DMS 273 treated with DMSO at 0.1 percent for 48 hours (cell line): ENCODE measurements around the gene NDUFS1.
"Not testable (repeated sequence)": the region's sequence is repeated elsewhere in the genome, so short reads cannot be mapped to it uniquely, and the experiment has no call there.

Experiments used
- DNase-seq: peaks from one replicate; lab custom pipeline; 2025; lab: John Stamatoyannopoulos, UW

The NDUFS1 gene

DNA sequence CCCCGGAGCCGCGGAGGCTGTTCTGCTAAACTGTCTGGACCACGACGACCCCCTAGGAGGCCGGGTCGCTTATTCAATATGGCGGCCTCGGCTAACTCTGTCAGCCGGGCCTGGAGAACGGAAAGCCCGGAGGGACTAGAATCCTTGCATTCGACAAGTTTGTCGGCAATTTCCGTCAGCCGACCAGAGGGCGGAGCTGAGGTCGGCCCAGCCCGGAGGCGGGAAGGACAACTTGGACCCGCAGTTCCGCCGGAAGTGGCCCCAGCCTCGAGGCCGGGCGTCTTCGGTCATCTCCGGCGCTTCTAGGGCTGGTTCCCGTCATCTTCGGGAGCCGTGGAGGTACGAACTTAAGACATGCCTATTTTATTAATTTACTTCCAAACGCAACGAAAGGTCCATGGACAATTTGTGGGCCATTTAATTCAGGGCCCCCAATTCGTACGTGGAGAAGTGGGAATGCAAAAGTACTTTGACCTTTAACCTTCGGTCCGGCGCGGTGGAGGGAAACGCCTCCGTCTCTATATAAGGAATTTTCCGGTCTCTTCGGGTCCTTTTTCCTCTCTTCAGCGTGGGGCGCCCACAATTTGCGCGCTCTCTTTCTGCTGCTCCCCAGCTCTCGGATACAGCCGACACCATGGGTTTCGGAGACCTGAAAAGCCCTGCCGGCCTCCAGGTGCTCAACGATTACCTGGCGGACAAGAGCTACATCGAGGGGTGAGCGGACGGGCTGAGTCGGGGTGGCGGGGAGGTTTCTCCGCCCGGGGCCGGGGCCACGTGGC, at the start of gene NDUFS1, which contains the start of gene EEF1B2:
Gene NDUFS1, minus strand, starts transcription at position 99 of the 779 bp plus-strand sequence. CDS start 5,766 bp downstream, outside the sequence.
Gene EEF1B2, plus strand, starts transcription at position 550 of the 779 bp plus-strand sequence. Its CDS starts 85 bp downstream, at position 635.
- DNase-seq, result peak; percentile 91

GRCh38 chr2:206208900-206209299, 49.7 kb upstream of the NDUFS1 start:
- no peak for DNase-seq

DNA sequence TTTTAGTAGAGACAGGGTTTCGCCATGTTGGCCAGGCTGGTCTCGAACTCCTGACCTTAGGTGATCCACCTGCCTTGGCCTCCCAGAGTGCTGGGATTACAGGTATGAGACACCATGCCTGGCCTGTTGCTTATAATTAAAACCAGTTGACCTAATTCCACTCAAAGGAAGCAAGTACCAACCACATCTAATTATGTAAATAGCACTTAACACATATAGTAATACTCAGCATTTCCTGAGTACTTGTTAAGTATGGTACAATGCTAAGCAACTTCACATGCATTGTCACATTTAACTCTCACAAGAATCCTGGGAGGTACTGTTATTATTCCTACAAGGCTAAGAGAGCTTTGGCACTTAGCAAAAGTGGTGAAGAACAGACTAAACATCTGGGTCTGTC, 48.1 kb upstream of the NDUFS1 start:
- DNase-seq, result not testable (repeated sequence)

DNA sequence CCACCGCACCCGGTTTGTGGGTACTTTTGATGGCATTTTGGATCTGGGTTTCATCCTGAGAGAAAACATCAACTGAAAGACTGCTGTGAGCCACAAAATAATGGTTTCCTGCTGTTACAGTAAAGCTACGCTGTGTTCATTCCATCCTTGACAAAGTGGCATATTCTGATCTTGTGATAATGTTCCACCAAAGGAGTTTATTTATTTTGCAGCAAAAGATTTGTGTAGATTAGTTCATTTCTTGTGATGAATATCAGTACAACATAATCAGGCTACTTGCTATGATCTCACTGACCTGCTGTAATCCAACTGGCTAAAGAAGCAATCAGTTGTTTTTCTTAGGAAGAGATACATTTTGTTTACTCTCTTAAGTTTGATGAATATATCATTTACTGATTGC, 45.5 kb upstream of the NDUFS1 start:
- DNase-seq, result no peak

- no peak for DNase-seq
These were observed 44.1 kb upstream of the NDUFS1 start for GRCh38 chr2:206203331-206203730.

DNA sequence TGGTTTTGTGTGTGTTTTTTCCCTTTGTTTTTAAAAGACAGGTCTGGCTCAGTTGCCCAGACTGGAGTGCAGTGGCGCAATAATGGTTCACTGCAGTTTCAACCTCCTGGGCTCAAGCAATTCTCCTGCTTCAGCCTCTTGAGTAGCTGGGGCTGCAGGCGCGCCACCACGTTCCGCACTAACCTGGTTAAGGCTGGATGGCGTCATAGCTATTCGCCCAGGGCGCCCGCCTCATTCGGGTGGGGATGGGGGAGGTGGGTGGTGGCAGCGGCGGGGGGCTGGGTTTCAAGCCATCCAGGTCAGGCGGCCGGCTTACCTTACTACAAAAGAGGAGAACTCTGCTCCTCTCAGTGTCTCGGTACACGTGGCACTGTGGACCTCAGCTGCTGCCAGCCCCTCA, 43.2 kb upstream of the NDUFS1 start:
- DNase-seq, result no peak

DNA sequence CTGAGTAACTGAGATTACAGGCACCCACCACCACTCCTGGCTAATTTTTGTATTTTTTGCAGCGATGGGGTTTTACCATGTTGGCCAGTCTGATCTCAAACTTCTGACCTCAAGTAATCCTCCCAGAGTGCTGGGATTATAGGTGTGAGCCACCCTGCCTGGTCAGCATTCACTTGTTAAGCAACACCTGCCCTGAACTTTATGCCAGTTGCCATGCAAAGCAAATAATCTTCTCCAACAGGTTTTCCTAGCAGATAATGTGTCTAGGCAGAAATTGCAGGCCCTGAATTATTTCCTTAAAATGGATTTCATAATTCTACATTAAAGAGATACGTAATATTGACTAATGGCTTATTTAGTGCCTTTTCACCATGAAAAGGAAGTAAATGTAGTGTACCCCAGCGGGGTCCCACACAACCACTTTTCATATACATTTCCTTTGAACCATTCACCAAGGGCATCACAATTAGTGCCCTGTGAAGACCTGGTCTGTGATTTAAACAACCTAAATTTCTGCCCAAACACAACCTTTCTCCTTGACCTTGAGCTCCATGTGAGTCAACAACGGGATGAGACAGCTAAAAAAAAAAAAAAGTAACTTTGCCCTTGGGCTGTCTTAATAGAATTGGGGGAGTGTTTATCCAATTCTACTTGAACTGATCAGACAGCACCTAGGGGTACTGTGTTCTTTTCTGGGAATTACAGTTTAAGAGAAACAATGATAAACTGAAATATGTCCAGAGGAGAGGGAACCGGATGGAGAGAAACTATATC, 42.0 kb upstream of the NDUFS1 start:
- DNase-seq, result no peak

DNA sequence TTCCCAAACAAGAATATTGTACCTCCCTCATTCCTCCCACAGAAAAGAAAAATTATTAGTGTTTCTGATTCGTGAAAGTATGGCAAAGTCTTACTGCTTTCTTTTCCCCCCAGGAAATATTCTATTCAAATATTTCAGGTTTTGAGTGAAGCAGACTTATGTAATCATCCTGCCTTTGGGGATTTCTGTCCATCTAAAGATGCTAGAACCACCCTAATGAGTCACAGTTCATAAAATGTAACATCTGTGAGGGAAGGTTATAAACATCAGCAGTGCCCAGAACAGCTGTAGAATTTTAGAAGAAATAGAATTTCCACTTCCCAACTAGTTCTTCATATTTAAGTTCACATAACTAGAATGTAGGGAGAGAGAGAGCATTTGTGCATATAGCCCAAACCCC, 39.4 kb upstream of the NDUFS1 start:
- DNase-seq, result no peak

- DNase-seq, result no peak
These were observed 34.6 kb upstream of the NDUFS1 start for GRCh38 chr2:206193671-206194357.

DNA sequence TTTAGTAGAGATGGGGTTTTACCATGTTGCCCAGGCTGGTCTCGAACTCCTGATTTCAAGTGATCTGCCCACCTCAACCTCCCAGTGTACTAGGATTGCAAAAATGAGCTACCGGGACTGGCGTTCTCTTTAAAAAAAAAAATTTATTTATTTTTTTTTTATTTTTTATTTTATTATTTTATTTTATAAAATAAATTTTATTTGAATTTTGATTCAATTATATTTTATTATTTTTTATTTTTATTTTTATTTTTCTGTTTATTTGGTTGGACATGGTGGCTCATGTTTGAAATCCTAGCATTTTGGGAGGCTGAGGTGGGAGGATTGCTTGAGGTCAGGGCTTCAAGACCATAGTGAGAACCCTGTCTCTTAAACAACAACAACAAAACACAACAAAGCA, 32.9 kb upstream of the NDUFS1 start:
- DNase-seq, result no peak

GRCh38 chr2:206190689-206191088, 31.4 kb upstream of the NDUFS1 start:
- DNase-seq, result no peak

- DNase-seq, result no peak
These were observed 30.9 kb upstream of the NDUFS1 start for GRCh38 chr2:206190111-206190510.

DNA sequence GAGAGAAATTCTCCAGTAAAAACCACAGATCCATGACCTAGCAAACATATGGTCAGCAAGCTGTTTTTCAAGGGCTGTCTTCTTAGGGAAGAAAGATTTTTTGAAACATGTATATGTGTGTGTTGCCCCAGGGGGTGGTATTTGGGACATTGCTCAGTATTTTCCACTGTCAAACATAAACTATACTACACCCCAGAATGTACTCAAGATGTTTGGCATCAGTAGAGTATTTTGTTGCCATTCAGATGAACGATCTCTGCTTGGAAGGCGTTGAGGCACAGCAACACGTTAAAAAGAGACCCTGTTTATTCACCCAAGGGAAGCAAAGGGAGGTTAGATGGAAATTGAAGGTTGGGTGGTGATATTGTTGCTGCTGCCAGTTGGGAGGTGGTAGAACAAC, 30.4 kb upstream of the NDUFS1 start:
- no peak for DNase-seq

DNA sequence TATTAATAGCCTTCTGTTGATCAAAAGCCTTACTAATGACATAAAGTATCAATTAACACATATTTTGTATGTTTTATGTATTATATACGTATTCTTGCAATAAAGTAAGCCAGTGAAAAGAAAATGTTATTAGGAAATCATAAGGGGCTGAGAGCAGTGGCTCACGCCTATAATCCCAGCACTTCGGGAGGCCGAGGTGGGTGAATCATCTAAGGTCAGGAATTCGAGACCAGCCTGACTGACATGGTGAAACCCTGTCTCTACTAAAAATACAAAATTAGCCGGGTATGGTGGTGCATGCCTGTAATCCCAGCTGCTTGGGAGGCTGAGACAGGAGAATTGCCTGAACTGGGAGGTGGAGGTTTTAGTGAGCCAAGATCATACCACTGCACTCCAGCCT, 22.3 kb upstream of the NDUFS1 start:
- DNase-seq, result not testable (repeated sequence)

DNA sequence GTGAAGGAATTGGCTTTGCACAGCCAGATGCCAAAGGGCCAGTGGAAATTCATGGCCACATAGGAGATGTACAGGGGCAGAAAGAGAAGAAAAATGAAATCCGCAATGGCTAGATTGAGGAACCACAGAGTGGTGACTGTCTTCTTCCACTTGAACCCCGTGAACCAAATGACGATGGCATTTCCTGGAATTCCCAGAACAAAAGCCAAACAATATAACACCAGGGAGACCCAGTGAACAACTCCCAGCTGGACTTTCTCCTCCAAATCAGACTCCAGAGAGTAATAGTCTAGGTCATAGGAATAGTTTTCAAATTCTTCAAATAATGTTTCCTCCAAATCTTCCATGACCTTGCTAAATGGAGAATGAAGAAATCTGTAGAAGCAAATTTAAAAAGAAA, 17.7 kb upstream of the NDUFS1 start:
- DNase-seq, result no peak

- DNase-seq, result no peak
These were observed 16.9 kb upstream of the NDUFS1 start for GRCh38 chr2:206176121-206176520.

DNA sequence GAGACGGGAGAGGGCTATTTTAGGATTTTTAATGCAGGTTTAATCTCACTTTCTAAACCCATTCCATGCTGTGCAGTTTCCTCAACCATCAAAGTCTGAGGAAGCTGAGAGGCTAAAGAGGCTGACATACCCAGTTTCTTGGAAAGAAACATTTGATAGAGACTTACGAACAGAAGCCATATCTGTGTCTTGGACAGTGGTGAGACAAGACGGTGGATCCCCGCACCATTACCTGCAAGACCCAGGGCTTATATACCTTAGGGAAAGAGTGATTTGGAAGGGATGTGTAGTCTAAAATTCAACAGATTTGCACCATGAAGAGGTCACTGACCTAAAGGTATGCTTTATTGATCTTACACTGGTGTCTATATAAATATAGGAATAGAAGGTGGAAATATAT, 13.9 kb upstream of the NDUFS1 start:
- no peak for DNase-seq

DNA sequence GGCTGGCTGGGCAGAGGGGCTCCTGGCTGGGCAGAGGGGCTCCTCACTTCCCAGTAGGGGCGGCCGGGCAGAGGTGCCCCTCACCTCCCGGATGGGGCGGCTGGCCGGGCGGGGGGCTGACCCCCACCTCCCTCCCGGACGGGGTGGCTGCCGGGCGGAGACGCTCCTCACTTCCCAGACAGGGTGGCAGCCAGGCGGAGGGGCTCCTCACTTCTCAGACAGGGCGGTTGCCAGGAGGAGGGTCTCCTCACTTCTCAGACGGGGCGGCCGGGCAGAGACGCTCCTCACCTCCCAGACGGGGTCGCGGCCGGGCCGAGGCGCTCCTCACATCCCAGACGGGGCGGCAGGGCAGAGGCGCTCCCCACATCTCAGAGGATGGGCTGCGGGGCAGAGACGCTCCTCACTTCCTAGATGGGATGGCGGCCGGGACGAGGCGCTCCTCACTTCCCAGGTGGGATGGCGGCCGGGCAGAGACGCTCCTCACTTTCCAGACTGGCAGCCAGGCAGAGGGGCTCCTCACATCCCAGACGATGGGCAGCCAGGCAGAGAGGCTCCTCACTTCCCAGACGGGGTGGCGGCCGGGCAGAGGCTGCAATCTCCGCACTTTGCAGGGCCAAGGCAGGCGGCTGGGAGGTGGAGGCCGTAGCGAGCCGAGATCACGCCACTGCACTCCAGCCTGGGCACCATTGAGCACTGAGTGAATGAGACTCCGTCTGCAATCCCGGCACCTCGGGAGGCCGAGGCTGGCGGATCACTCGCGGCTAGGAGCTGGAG, 12.6 kb upstream of the NDUFS1 start:
- DNase-seq, result not testable (repeated sequence)

DNA sequence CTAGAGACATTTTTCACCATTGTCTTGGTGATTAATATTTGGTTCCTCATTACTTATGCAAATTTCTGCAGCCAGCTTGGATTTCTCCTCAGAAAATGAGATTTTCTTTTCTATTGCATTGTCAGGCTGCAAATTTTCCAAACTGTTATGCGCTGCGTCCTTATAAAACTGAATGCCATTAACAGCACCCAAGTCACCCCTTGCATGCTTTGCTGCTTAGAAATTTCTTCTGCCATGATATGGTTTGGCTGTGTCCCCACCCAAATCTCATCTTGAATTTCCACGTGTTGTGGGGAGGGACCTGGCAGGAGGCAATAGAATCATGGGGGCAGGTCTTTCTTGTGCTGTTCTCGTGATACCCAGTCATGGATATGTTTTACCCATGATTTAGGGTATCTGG, 9.0 kb upstream of the NDUFS1 start:
- not testable (repeated sequence) for DNase-seq

- DNase-seq, result peak; percentile 43
These were observed 5.1 kb upstream of the NDUFS1 start for GRCh38 chr2:206164261-206164862.

- DNase-seq, result no peak
These were observed 4.1 kb upstream of the NDUFS1 start for GRCh38 chr2:206163251-206163880.
